ENCODE data around the gene MMP24.

Gene MMP24

DNA sequence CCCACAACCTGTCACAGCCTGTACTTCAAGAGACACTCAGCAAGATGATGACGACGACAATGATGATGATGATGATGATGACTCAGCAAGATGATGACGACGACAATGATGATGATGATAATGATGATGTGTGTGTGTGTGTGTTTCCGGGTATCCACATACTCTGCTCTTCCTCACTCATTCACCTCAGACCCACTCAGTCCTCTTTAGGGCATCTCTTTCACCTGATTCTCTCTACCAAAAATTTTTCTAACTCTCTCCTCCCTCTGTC, 59.3 kb downstream of the MMP24 start:
- no peak for DNase-seq (ENCODE audit: low spot score)
- TF ChIP-seq, protein P1, sequence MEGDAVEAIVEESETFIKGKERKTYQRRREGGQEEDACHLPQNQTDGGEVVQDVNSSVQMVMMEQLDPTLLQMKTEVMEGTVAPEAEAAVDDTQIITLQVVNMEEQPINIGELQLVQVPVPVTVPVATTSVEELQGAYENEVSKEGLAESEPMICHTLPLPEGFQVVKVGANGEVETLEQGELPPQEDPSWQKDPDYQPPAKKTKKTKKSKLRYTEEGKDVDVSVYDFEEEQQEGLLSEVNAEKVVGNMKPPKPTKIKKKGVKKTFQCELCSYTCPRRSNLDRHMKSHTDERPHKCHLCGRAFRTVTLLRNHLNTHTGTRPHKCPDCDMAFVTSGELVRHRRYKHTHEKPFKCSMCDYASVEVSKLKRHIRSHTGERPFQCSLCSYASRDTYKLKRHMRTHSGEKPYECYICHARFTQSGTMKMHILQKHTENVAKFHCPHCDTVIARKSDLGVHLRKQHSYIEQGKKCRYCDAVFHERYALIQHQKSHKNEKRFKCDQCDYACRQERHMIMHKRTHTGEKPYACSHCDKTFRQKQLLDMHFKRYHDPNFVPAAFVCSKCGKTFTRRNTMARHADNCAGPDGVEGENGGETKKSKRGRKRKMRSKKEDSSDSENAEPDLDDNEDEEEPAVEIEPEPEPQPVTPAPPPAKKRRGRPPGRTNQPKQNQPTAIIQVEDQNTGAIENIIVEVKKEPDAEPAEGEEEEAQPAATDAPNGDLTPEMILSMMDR (IDR thresholded peaks at IDR 0.05; ENCODE audit: extremely low read depth, missing control alignments), result no peak

GRCh38 chr20:35286077-35286898, 59.8 kb downstream of the MMP24 start:
- DNase-seq (ENCODE audit: low spot score), result no peak

DNA sequence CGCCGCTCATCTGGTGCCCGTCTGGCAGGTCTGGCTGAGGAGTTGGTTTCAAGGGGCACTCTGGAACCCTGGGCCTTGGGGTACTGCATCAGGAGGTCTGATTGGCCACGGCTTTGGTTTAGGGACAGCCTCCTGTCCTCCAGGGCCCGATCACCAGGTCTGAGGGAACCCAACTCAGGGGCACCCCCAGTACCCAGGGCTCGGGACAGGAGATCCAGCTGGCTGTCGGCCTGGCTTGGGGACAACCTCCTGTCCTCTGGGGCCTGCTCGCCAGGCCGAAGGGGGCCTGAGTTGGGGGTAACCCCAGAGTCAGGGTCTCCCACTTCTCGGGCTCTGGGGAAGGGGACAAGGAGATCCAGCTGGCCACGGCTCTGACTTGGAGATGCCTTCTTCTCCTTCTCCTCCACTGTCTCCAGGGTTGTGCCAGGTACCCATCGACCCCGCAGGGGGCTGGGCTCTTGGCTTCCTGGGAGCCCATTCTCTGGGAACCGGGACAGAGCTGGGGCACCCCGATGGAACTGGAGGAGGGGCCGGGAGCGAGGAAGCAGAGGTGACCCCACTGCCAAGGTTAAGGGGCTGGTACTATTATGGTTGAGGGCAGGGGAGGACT, 60.5 kb downstream of the MMP24 start:
- TF ChIP-seq, protein P1 (IDR thresholded peaks at IDR 0.05; ENCODE audit: extremely low read depth, missing control alignments), result no peak
- DNase-seq (ENCODE audit: low spot score), result no peak

More at GRCh38 chr20:35286077-35286898, 59.8 kb downstream of the MMP24 start:
- TF ChIP-seq, protein P1 (IDR thresholded peaks at IDR 0.05; ENCODE audit: extremely low read depth, missing control alignments), result no peak

GRCh38 chr20:35287509-35288324, 61.2 kb downstream of the MMP24 start:
- DNase-seq (ENCODE audit: low spot score), result no peak
- TF ChIP-seq, protein P1 (IDR thresholded peaks at IDR 0.05; ENCODE audit: extremely low read depth, missing control alignments), result no peak

DNA sequence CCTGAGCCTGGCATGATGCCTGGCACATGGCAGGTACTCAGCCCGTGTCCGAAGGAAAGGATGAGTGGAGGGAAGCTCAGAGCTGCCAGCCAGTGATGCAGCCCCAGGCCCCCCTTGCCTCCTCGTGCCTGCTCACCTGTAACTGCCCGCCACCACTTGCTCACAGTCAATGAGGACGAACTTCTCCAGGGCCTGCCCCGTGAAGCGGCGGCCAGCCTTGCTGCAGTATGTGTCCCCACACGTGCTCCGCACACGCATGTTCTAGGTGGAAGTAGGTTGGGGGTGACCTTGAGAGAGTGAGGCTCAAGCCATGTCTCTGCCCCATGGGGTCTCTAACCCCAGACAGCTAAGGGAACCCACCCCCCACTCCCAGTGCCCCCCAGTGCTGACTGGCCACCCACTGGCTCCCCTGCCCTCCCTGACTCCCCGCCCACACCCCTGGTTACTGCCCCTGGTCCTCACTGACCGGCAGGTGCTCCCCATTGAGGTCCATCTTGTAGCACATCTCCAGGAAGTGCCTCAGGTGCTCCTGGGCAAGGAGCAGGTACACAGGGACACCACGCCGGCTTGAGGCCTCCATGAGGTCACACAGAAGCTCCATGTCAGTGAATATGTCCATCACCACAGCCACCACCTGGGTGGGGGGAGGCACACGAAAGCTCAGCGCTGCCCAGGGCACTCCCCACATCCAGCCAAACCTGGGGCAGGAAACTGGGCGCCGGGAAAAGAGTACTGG, 62.0 kb downstream of the MMP24 start:
- TF ChIP-seq, protein P1 (IDR thresholded peaks at IDR 0.05; ENCODE audit: extremely low read depth, missing control alignments), result no peak
- no peak for DNase-seq (ENCODE audit: low spot score)

- no peak for DNase-seq (ENCODE audit: low spot score)
- TF ChIP-seq, protein P1 (IDR thresholded peaks at IDR 0.05; ENCODE audit: extremely low read depth, missing control alignments), result no peak
Measured at GRCh38 chr20:35290186-35290886, 63.8 kb downstream of the MMP24 start.
